Neural cell (in vitro differentiated cells): ENCODE data around the gene EMID1. TPM values are rescaled to one million over a fixed set of nuclear protein-coding genes. Genes with fewer than 3 reads are reported as not detected.

Experiments used
- H2AFZ ChIP-seq: fragments of 200-600, 300-800 bp; sonication (generic), shearing (Covaris generic); 2 replicates; pipeline ENCODE4 v1.6.0; 2014; ENCODE audit warnings: low read depth, mild to moderate bottlenecking, antibody characterized with exemption, low read length, moderate library complexity
- H3F3A ChIP-seq: fragments of 200-600 bp; shearing (Covaris generic); 2 replicates; pipeline ENCODE4 v1.6.1; 2016; ENCODE audit warnings: mild to moderate bottlenecking, moderate library complexity, mixed read lengths, antibody characterized with exemption, low read length; ENCODE audit not compliant: insufficient read depth, poor library complexity, severe bottlenecking
- H3K27ac ChIP-seq: fragments of 200-600, 300-800 bp; sonication (generic), shearing (Covaris generic); 2 replicates; pipeline ENCODE4 v1.5.1; 2014; ENCODE audit warnings: mild to moderate bottlenecking, low read length, moderate library complexity
- H3K27me3 ChIP-seq: fragments of 300-800, 200-600 bp; sonication (generic), shearing (Covaris generic); 2 replicates; pipeline ENCODE4 v1.6.0; 2014; ENCODE audit warnings: mild to moderate bottlenecking, low read depth, low read length, moderate library complexity; ENCODE audit not compliant: insufficient read depth
- H3K36me3 ChIP-seq: fragments of 300-800, 200-600 bp; sonication (generic), shearing (Covaris generic); 2 replicates; pipeline ENCODE4 v1.5.1; 2014; ENCODE audit warnings: mild to moderate bottlenecking, antibody characterized with exemption, low read length, moderate library complexity; ENCODE audit not compliant: insufficient read depth
- H3K4me2 ChIP-seq: fragments of 300-800, 200-600 bp; sonication (generic), shearing (Covaris generic); 2 replicates; pipeline ENCODE4 v1.6.0; 2014; ENCODE audit warnings: mild to moderate bottlenecking, low read length
- H3K4me3 ChIP-seq: fragments of 300-800, 200-600 bp; sonication (generic), shearing (Covaris generic); 2 replicates; pipeline ENCODE4 v1.5.1; 2014; ENCODE audit warnings: mild to moderate bottlenecking, low read length, moderate library complexity
- H3K79me2 ChIP-seq: fragments of 200-600 bp; shearing (Covaris generic); replicated peaks from 2 replicates; pipeline ENCODE4 v1.6.0; 2014; ENCODE audit warnings: mild to moderate bottlenecking, low read length, moderate library complexity; ENCODE audit not compliant: insufficient read depth
- H3K9ac ChIP-seq: fragments of 300-800, 200-600 bp; sonication (generic), shearing (Covaris generic); 2 replicates; pipeline ENCODE4 v1.6.1; 2016; ENCODE audit warnings: mild to moderate bottlenecking, low read length, mixed read lengths
- H3K9me2 ChIP-seq: fragments of 200-600 bp; shearing (Covaris generic); 2 replicates; pipeline ENCODE4 v1.6.1; 2016; ENCODE audit warnings: mild to moderate bottlenecking, low read length, mixed read lengths; ENCODE audit not compliant: insufficient read depth
- H3K9me3 ChIP-seq: fragments of 200-600, 300-800 bp; sonication (generic), shearing (Covaris generic); 2 replicates; pipeline ENCODE4 v1.6.1; 2016; ENCODE audit warnings: mild to moderate bottlenecking, mixed run types, low read length, moderate library complexity, mixed read lengths
- H4K20me1 ChIP-seq: fragments of 200-600 bp; shearing (Covaris generic); 2 replicates; pipeline ENCODE4 v1.6.1; 2016; ENCODE audit warnings: mild to moderate bottlenecking, mixed run types; ENCODE audit not compliant: insufficient read depth
- CTCF ChIP-seq: fragments of 450-650 bp; IDR thresholded peaks from 2 replicates; pipeline ENCODE4 v1.5.1; 2014; ENCODE audit warnings: antibody characterized with exemption, mild to moderate bottlenecking, moderate library complexity; ENCODE audit not compliant: poor library complexity, severe bottlenecking
- EP300 ChIP-seq: fragments of 450-650 bp; conservative IDR thresholded peaks from 2 replicates; pipeline ENCODE4 v1.6.1; 2014; ENCODE audit warnings: antibody characterized with exemption, mild to moderate bottlenecking, moderate library complexity; ENCODE audit not compliant: poor library complexity, severe bottlenecking
- EZH2 ChIP-seq: fragments of 200-600, 300-800 bp; shearing (Covaris generic), sonication (generic); IDR thresholded peaks from 2 replicates; pipeline ENCODE4 v1.6.1; 2014; ENCODE audit warnings: antibody characterized with exemption, low read length, borderline replicate concordance, mild to moderate bottlenecking; ENCODE audit not compliant: insufficient read depth, poor library complexity, severe bottlenecking
- MXI1 ChIP-seq: fragments of 450-650 bp; conservative IDR thresholded peaks from 2 replicates; pipeline ENCODE4 v1.6.1; 2014; ENCODE audit warnings: antibody characterized with exemption, mild to moderate bottlenecking; ENCODE audit not compliant: poor library complexity, severe bottlenecking
- POLR2AphosphoS5 ChIP-seq: IDR thresholded peaks from 2 replicates; pipeline ENCODE4 v1.6.1; 2012
- RAD21 ChIP-seq: fragments of 450-650 bp; conservative IDR thresholded peaks from 2 replicates; pipeline ENCODE4 v1.6.1; 2014; ENCODE audit warnings: antibody characterized with exemption, mild to moderate bottlenecking, moderate library complexity
- SMC3 ChIP-seq: fragments of 450-650 bp; conservative IDR thresholded peaks from 2 replicates; pipeline ENCODE4 v1.6.1; 2014; ENCODE audit warnings: antibody characterized with exemption, mild to moderate bottlenecking, moderate library complexity; ENCODE audit not compliant: poor library complexity
- TAF1 ChIP-seq: IDR thresholded peaks from 2 replicates; pipeline ENCODE4 v1.6.1; 2012; ENCODE audit warnings: low read depth
- polyA plus RNA-seq: library from polyadenylated mRNA; depleted of rRNA; stranded (reverse); fragments of >200 nt; gene quantifications from 2 replicates; pipeline ENCODE4 v1.2.3, GENCODE V29; 2014
- TF ChIP-seq, protein P1 (sequence below): IDR thresholded peaks from 2 replicates; pipeline ENCODE4 v1.6.1; 2012; ENCODE audit warnings: borderline replicate concordance

EMID1 gene
- polyA plus RNA-seq, 1 donor from 2014 or later = 14.1 TPM

DNA sequence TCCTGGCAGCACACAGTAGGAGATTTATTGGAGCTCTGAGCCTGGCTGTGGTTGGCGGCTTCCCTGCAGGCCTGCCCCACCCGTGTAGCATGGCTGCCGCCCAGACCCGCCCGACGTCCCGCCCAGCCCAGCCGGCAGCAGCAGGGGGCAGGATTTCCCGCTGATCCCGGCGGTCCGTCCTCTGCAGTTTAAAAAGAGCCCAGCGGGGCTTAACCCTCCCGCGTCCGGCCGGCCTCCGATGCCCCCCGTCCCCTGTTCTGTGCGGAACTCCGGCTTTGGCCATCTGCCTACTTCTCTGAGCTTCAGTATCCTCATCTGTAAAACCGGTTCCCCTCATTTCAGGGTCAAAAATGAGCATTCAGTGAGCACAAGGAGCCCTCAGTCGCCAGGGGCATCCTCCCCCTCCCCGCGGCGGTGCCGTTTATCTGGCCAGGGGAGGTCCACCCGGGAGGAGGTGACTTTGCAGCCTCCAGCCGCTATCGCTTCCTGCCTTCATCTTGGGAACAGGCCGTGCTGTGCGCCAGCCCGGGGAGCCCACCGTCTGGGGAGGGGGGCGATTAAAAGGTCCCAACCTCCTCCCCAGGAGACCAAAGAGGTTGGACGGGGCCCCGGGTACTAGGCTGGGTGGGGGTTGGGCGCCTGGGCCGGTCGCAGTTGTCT lies 100.6 kb downstream of the EMID1 start, which contains the start of gene GAS2L1:
Gene GAS2L1 (plus strand): TSS at position 476 of the 660 bp plus-strand sequence. CDS start 1,456 bp downstream, outside the sequence.
- Histone ChIP-seq H3K4me2 (peak within 1 kb of the TSS; percentile 59), H3K79me2 (no peaks in the 10 kb centered on the region), H4K20me1 (no peaks in the 10 kb centered on the region), H2AFZ (peak within 1 kb of the TSS; percentile 27), H3K9ac (peak within 1 kb of the TSS; percentile 51), H3K36me3 (no peaks in the 10 kb centered on the region), H3K4me3 (peak within 1 kb of the TSS; percentile 68), H3K9me2 (no peaks in the 10 kb centered on the region), H3K9me3 (no peaks in the 10 kb centered on the region), H3K27me3 (peaks cover 11% of the 10 kb centered on the region), H3F3A (no peaks in the 10 kb centered on the region), H3K27ac (no peak within 1 kb of the TSS)
- peak; percentile 44 for TF ChIP-seq CTCF
- TF ChIP-seq SMC3 = no peak

DNA sequence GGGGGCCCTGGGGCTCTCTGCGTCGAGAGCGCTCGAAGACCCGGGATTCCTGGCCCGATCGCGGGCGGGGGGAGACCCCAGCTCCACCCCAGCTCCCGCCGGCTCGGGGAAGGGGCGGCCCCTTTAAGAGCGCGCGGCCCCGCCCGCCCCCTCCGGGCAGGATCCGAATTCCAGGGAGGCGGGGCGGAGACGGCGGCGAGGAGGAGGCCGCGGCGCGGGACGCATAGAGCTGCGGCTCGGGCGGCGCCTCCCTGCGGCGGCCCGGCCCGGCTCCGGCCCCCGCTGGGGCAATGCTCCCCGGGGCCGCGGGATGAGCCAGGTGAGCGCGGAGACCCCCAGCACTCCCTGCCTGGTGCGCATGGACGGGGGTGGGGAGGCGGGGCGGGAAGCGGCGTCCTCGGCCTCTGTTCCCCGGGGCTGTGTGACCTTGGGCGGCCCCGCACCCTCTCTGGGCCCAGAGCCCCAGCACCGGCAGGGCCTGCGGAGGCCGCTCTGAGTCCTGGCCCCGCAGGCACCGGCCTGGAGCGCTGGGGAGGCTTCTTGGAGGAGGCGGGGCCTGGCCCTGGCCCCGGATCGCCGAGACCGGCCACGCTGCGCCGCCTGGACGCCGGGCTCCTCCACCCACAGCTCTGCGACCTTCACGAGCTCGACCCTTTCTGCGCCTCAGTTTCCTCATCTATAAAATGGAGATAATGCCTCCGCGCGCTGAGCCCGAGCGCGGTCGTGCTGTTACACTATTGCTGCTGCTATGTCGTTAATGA lies 101.3 kb downstream of the EMID1 start:
- Histone ChIP-seq H3K27me3 (peaks cover 11% of the 10 kb centered on the region), H3K9me3 (no peaks in the 10 kb centered on the region), H3K4me2 (peak overlapping the region; percentile 59), H3K36me3 (no peaks in the 10 kb centered on the region), H4K20me1 (no peaks in the 10 kb centered on the region), H3K9ac (peak overlapping the region; percentile 51), H3K79me2 (no peaks in the 10 kb centered on the region), H3F3A (no peaks in the 10 kb centered on the region), H3K4me3 (peak overlapping the region; percentile 68), H2AFZ (peak overlapping the region; percentile 27), H3K9me2 (no peaks in the 10 kb centered on the region), H3K27ac (no peak overlapping the region)
- TF ChIP-seq RAD21 (no peak), EZH2 (no peak), MXI1 (no peak), POLR2AphosphoS5 (no peak), CTCF (no peak), TAF1 (no peak), EP300 (no peak), SMC3 (no peak)
- TF ChIP-seq, protein P1, sequence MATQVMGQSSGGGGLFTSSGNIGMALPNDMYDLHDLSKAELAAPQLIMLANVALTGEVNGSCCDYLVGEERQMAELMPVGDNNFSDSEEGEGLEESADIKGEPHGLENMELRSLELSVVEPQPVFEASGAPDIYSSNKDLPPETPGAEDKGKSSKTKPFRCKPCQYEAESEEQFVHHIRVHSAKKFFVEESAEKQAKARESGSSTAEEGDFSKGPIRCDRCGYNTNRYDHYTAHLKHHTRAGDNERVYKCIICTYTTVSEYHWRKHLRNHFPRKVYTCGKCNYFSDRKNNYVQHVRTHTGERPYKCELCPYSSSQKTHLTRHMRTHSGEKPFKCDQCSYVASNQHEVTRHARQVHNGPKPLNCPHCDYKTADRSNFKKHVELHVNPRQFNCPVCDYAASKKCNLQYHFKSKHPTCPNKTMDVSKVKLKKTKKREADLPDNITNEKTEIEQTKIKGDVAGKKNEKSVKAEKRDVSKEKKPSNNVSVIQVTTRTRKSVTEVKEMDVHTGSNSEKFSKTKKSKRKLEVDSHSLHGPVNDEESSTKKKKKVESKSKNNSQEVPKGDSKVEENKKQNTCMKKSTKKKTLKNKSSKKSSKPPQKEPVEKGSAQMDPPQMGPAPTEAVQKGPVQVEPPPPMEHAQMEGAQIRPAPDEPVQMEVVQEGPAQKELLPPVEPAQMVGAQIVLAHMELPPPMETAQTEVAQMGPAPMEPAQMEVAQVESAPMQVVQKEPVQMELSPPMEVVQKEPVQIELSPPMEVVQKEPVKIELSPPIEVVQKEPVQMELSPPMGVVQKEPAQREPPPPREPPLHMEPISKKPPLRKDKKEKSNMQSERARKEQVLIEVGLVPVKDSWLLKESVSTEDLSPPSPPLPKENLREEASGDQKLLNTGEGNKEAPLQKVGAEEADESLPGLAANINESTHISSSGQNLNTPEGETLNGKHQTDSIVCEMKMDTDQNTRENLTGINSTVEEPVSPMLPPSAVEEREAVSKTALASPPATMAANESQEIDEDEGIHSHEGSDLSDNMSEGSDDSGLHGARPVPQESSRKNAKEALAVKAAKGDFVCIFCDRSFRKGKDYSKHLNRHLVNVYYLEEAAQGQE = no peak
